GM06990 (cell line): Measurements from ENCODE around the gene ASIC2.

Experiments
- DNase-seq: peaks from one replicate; pipeline ENCODE4 v3.0.0-alpha.2; 2011; ENCODE audit not compliant: insufficient read length; ENCODE audit errors: extremely low read depth
- H3K27me3 ChIP-seq: replicated peaks from 2 replicates; pipeline ENCODE4 v1.6.0; 2011; ENCODE audit warnings: low read length; ENCODE audit not compliant: control insufficient read depth, insufficient read depth
- H3K36me3 ChIP-seq: 2 replicates; pipeline ENCODE4 v1.5.1; 2011; ENCODE audit warnings: low read length; ENCODE audit not compliant: control insufficient read depth, insufficient read depth
- H3K4me3 ChIP-seq: replicated peaks from 2 replicates; pipeline ENCODE4 v1.5.1; 2011; ENCODE audit warnings: low read depth, mild to moderate bottlenecking, control low read depth, low read length
- CTCF ChIP-seq: IDR thresholded peaks from 2 replicates; pipeline ENCODE4 v1.5.1; 2011; ENCODE audit warnings: low read length, control low read depth, mild to moderate bottlenecking, inconsistent platforms; ENCODE audit not compliant: insufficient read depth, poor library complexity, severe bottlenecking

The ASIC2 gene

GRCh38 chr17:33287096-33287725, 5.9 kb downstream of the ASIC2 start:
- no peak for DNase-seq
- H3K36me3 ChIP-seq: no peaks in the 10 kb centered on the region
- H3K27me3 ChIP-seq: peaks cover 3% of the 10 kb centered on the region
- TF ChIP-seq CTCF: no peak
- no peak overlapping the region for H3K4me3 ChIP-seq

GRCh38 chr17:33285413-33285812, 7.7 kb downstream of the ASIC2 start:
- DNase-seq: no peak
- peaks cover 4% of the 10 kb centered on the region for H3K27me3 ChIP-seq
- H3K36me3 ChIP-seq: no peaks in the 10 kb centered on the region
- TF ChIP-seq CTCF: no peak
- H3K4me3 ChIP-seq: no peak overlapping the region

GRCh38 chr17:33284022-33284421, 9.1 kb downstream of the ASIC2 start:
- no peak overlapping the region for H3K4me3 ChIP-seq
- DNase-seq: no peak

GRCh38 chr17:33280162-33280943, 12.7 kb downstream of the ASIC2 start:
- H3K4me3 ChIP-seq: no peak overlapping the region
- DNase-seq: no peak
- TF ChIP-seq CTCF: no peak
- peaks cover 6% of the 10 kb centered on the region for H3K27me3 ChIP-seq
- no peaks in the 10 kb centered on the region for H3K36me3 ChIP-seq

More at GRCh38 chr17:33284022-33284421, 9.1 kb downstream of the ASIC2 start:
- Histone ChIP-seq H3K27me3 (peaks cover 9% of the 10 kb centered on the region), H3K36me3 (no peaks in the 10 kb centered on the region)
- TF ChIP-seq CTCF: no peak

- Histone ChIP-seq H3K36me3 (no peaks in the 10 kb centered on the region), H3K27me3 (peaks cover 6% of the 10 kb centered on the region), H3K4me3 (no peak overlapping the region)
- TF ChIP-seq CTCF: no peak
- no peak for DNase-seq
These were observed 15.5 kb downstream of the ASIC2 start for GRCh38 chr17:33277436-33278100.
